DND-41 (cell line): Measurements from ENCODE around the gene RNFT2.

Experiments
- ATAC-seq: fragments of 200-7000 bp; cut with Tn5 transposase; 3 replicates; pipeline ENCODE4 v1.9.1; 2021; ENCODE audit warnings: low read depth; ENCODE audit not compliant: insufficient read depth
- DNase-seq: peaks from one replicate; pipeline ENCODE4 v3.0.0-alpha.2; 2020
- H2AFZ ChIP-seq: 2 replicates; pipeline ENCODE4 v1.6.0; 2012; ENCODE audit warnings: low read depth, low read length
- H3K27ac ChIP-seq: 2 replicates; pipeline ENCODE4 v1.5.1; 2012; ENCODE audit warnings: low read length, inconsistent platforms
- H3K27me3 ChIP-seq: fragments of 200-600 bp; sonication (generic); 2 replicates; pipeline ENCODE4 v1.6.0; 2012; ENCODE audit warnings: low read length, mild to moderate bottlenecking, inconsistent platforms; ENCODE audit not compliant: insufficient read depth, poor library complexity
- H3K36me3 ChIP-seq: 2 replicates; pipeline ENCODE4 v1.5.1; 2012; ENCODE audit warnings: low read length, inconsistent platforms; ENCODE audit not compliant: insufficient read depth
- H3K4me1 ChIP-seq: 2 replicates; pipeline ENCODE4 v1.5.1; 2012; ENCODE audit warnings: mild to moderate bottlenecking, low read length; ENCODE audit not compliant: insufficient read depth
- H3K4me2 ChIP-seq: 2 replicates; pipeline ENCODE4 v1.6.0; 2012; ENCODE audit warnings: mild to moderate bottlenecking, moderate library complexity, low read length, inconsistent platforms; ENCODE audit not compliant: insufficient read depth
- H3K4me3 ChIP-seq, 2 experiments: fragments of 200-600 bp in 1 of 2; shearing (Covaris generic) in 1 of 2; 2 replicates each; pipeline ENCODE4 v1.5.1; 2012 to 2016; ENCODE audit warnings: inconsistent platforms in 2 of 2, low read length in 2 of 2, mild to moderate bottlenecking in 2 of 2, low read depth in 1 of 2, moderate library complexity in 1 of 2
- H3K79me2 ChIP-seq: 2 replicates; pipeline ENCODE4 v1.6.0; 2012; ENCODE audit warnings: low read length, inconsistent platforms; ENCODE audit not compliant: insufficient read depth
- H3K9ac ChIP-seq: 2 replicates; pipeline ENCODE4 v1.6.0; 2012; ENCODE audit warnings: low read depth, mild to moderate bottlenecking, inconsistent platforms, low read length, moderate library complexity
- H3K9me3 ChIP-seq: 2 replicates; pipeline ENCODE4 v1.5.1; 2012; ENCODE audit warnings: low read length, moderate library complexity, mild to moderate bottlenecking, inconsistent platforms; ENCODE audit not compliant: insufficient read depth, severe bottlenecking
- H4K20me1 ChIP-seq: 2 replicates; pipeline ENCODE4 v1.6.0; 2012; ENCODE audit warnings: low read length; ENCODE audit not compliant: insufficient read depth
- EZH2 ChIP-seq: IDR thresholded peaks from 3 replicates; pipeline ENCODE4 v1.6.1; 2012; ENCODE audit warnings: borderline replicate concordance, low read depth, mild to moderate bottlenecking, moderate library complexity, low read length, inconsistent platforms; ENCODE audit not compliant: severe bottlenecking
- TF ChIP-seq, protein P1 (sequence below): IDR thresholded peaks from 2 replicates; pipeline ENCODE4 v1.5.1; 2012; ENCODE audit warnings: borderline replicate concordance, low read length, moderate library complexity, mild to moderate bottlenecking; ENCODE audit not compliant: poor library complexity, severe bottlenecking; ENCODE audit errors: extremely low read depth

RNFT2 gene

DNA sequence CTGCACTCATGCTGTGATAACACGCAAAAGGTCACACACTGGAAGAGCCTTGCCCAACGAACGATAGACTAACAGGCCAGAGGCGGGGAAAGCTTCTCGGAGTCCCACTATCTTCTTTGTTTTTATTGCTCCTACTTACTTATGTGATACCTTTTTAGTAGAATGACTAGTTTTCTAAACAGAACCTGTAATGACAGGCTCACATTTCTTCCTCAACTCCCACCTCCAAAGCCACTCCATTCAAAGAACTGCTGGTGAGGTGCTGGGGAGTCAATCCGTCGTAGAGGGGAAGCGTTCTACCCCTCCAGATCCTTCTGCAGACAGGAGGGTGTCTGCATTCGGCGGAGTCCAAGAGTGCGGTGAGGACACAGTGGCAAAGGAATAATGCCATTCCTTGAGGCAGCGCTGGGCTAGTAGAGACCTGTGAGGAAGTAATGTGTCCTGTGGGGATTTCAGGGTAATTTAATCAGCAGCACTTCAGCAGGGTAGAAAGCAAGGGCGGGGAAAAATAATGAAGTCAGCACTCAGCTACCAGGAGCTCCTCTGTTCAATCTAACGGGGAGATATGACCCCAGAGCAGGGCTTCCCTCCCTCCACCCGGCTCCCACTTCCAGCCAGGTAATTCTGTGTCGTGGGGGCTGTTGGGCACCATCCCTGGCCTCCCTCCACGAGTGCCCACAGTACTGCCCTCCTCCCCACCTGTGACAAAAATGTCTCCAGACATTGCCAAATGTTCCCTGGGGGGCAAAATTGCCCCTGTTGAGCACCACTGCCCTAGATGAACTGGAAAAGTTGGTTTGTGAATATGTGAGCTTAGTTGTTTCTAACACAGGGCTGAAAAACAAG lies 25.4 kb upstream of the RNFT2 start:
- no peak overlapping the region for H3K27ac ChIP-seq

DNA sequence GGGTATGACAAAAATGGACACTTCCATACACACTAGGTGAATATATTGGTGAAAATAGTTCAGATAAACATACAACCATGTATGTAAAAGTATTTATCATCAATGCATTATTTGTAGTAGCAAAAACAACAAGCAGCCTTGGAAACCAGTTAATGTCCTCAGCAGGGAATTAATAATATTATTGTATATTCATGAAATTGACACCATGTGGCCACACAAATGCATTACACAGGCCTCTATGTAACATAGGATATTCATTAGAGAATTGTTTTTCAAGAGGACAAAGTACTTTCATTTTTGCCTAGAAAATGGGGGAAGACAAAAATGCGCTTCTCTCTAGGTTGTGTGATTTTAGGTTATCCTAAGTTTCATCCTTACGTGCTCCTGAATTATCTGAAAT lies 24.6 kb upstream of the RNFT2 start:
- DNase-seq: no peak
- H3K36me3 ChIP-seq: peaks cover 35% of the 10 kb centered on the region
- ATAC-seq: no peak

More for the DNA sequence above, 25.4 kb upstream of the RNFT2 start:
- Histone ChIP-seq H3K9ac (no peak overlapping the region), H3K36me3 (peaks cover 29% of the 10 kb centered on the region), H3K79me2 (no peaks in the 10 kb centered on the region), H3K4me3 (no peak overlapping the region), H3K9me3 (no peaks in the 10 kb centered on the region), H4K20me1 (no peaks in the 10 kb centered on the region), H3K4me2 (no peak overlapping the region), H2AFZ (no peak overlapping the region), H3K27me3 (peaks cover 4% of the 10 kb centered on the region), H3K4me1 (peaks cover 10% of the 10 kb centered on the region)
- DNase-seq (no peak), ATAC-seq (no peak)
- TF ChIP-seq EZH2: no peak
- TF ChIP-seq, protein P1, sequence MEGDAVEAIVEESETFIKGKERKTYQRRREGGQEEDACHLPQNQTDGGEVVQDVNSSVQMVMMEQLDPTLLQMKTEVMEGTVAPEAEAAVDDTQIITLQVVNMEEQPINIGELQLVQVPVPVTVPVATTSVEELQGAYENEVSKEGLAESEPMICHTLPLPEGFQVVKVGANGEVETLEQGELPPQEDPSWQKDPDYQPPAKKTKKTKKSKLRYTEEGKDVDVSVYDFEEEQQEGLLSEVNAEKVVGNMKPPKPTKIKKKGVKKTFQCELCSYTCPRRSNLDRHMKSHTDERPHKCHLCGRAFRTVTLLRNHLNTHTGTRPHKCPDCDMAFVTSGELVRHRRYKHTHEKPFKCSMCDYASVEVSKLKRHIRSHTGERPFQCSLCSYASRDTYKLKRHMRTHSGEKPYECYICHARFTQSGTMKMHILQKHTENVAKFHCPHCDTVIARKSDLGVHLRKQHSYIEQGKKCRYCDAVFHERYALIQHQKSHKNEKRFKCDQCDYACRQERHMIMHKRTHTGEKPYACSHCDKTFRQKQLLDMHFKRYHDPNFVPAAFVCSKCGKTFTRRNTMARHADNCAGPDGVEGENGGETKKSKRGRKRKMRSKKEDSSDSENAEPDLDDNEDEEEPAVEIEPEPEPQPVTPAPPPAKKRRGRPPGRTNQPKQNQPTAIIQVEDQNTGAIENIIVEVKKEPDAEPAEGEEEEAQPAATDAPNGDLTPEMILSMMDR: no peak

DNA sequence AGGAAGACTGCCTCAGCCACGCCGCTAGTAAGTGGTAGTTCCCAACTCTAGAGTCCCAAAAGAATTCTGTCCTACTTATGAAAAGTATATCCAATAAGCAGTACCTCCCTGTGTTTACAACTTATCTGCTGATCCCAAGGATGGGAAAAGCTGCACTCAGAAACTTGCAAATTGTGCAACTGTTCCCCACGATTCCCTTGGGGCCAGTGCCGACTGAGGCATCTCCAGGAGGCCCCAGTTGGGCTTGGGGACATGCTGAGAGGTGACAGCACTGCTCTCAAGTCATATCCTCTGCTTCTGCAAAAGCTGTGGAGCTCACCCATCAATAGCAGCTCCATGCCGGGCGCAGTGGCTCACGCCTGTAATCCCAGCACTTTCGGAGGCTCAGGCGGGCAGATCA lies 23.9 kb upstream of the RNFT2 start:
- Histone ChIP-seq H3K9ac (no peak overlapping the region), H3K27ac (no peak overlapping the region)

More for the DNA sequence above, 24.6 kb upstream of the RNFT2 start:
- H4K20me1 ChIP-seq: no peaks in the 10 kb centered on the region
- TF ChIP-seq, protein P1: no peak
- no peak for TF ChIP-seq EZH2
- H3K27ac ChIP-seq: no peak overlapping the region
- H3K4me2 ChIP-seq: no peak overlapping the region
- no peak overlapping the region for H2AFZ ChIP-seq
- H3K4me1 ChIP-seq: peaks cover 7% of the 10 kb centered on the region
- H3K9ac ChIP-seq: no peak overlapping the region
- H3K9me3 ChIP-seq: no peaks in the 10 kb centered on the region
- no peaks in the 10 kb centered on the region for H3K79me2 ChIP-seq
- no peak overlapping the region for H3K4me3 ChIP-seq
- peaks cover 4% of the 10 kb centered on the region for H3K27me3 ChIP-seq

More for the DNA sequence above, 23.9 kb upstream of the RNFT2 start:
- no peak overlapping the region for H2AFZ ChIP-seq
- no peak overlapping the region for H3K4me3 ChIP-seq
- TF ChIP-seq, protein P1: no peak
- no peak for TF ChIP-seq EZH2
- peaks cover 1% of the 10 kb centered on the region for H3K4me1 ChIP-seq
- no peaks in the 10 kb centered on the region for H3K9me3 ChIP-seq
- ATAC-seq: no peak
- peaks cover 3% of the 10 kb centered on the region for H3K27me3 ChIP-seq
- DNase-seq: no peak
- H3K36me3 ChIP-seq: peaks cover 35% of the 10 kb centered on the region
- no peak overlapping the region for H3K4me2 ChIP-seq
- H4K20me1 ChIP-seq: no peaks in the 10 kb centered on the region
- no peaks in the 10 kb centered on the region for H3K79me2 ChIP-seq
